Endothelial cell of umbilical vein (primary cell): Measurements from ENCODE around the gene RASGEF1C. TPM values are rescaled to one million over a fixed set of nuclear protein-coding genes. Genes with fewer than 3 reads are reported as not detected.

ENCODE experiments used
- BruUV-seq: library from RNA; stranded (reverse); fragments of 400-500 nt; replicated peaks from 2 replicates; lab custom pipeline; 2021; lab: Mats Ljungman, UMichigan
- CTCF ChIA-PET: fragments of 300-600, 350-600 bp; sonication (Branson Sonifier 250); formaldehyde crosslinking; loops from one replicate; lab custom pipeline; 2021; ENCODE audit warnings: antibody characterized with exemption, inconsistent platforms; lab: Charles Lee
- POLR2A ChIA-PET: fragments of 300-600, 350-600 bp; sonication (Branson Sonifier 250); formaldehyde crosslinking; loops from one replicate; lab custom pipeline; 2021; ENCODE audit warnings: antibody characterized with exemption, inconsistent platforms; lab: Charles Lee
- DNase-seq: peaks from one replicate; pipeline ENCODE4 v3.0.0-alpha.2; 2011; ENCODE audit warnings: low read depth, low spot score
- FAIRE-seq: peaks from 2 replicates; lab custom pipeline; 2011; peaks lifted over from hg19 to GRCh38; lab: Jason Lieb, UNC
- H2AFZ ChIP-seq: 2 replicates; pipeline ENCODE4 v1.6.0; 2012; ENCODE audit warnings: low read depth, low read length, control low read depth, inconsistent platforms
- H3K27ac ChIP-seq: 2 replicates; pipeline ENCODE4 v1.5.1; 2011; ENCODE audit warnings: low read depth, mild to moderate bottlenecking, control low read depth, low read length, moderate library complexity; ENCODE audit not compliant: insufficient read depth
- H3K27me3 ChIP-seq, 2 experiments: 2 replicates each; pipeline versions ENCODE4 v1.6.0 to v1.6.1; 2011; ENCODE audit warnings: low read length in 2 of 2, mixed read lengths in 1 of 2; ENCODE audit not compliant: control insufficient read depth in 2 of 2, insufficient read depth in 2 of 2
- H3K36me3 ChIP-seq, 2 experiments: 2 replicates in 1 of 2; 3 replicates in 1 of 2; pipeline ENCODE4 v1.5.1; 2011; ENCODE audit warnings: low read length in 2 of 2, mild to moderate bottlenecking in 1 of 2, moderate library complexity in 1 of 2; ENCODE audit not compliant: control insufficient read depth in 2 of 2, insufficient read depth in 2 of 2; ENCODE audit errors: extremely low read depth in 1 of 2
- H3K4me1 ChIP-seq: 3 replicates; pipeline ENCODE4 v1.5.1; 2011; ENCODE audit warnings: mild to moderate bottlenecking, low read length; ENCODE audit not compliant: control insufficient read depth, insufficient read depth; ENCODE audit errors: extremely low read depth
- H3K4me2 ChIP-seq: 2 replicates; pipeline ENCODE4 v1.6.1; 2011; ENCODE audit warnings: low read length, control low read depth, mixed read lengths; ENCODE audit not compliant: insufficient read depth
- H3K4me3 ChIP-seq, 3 experiments: fragments of 200-600 bp in 1 of 3; sonication (generic), shearing (Covaris generic) in 1 of 3; replicated peaks in 1 of 3; 2 replicates each; pipeline ENCODE4 v1.5.1; 2011 to 2016; ENCODE audit warnings: control low read depth in 3 of 3, low read length in 3 of 3, mild to moderate bottlenecking in 2 of 3, inconsistent platforms in 1 of 3, low read depth in 1 of 3, moderate library complexity in 1 of 3; ENCODE audit not compliant: insufficient read depth in 1 of 3
- H3K79me2 ChIP-seq: 2 replicates; pipeline ENCODE4 v1.6.0; 2012; ENCODE audit warnings: low read length, inconsistent platforms; ENCODE audit not compliant: control insufficient read depth, insufficient read depth
- H3K9ac ChIP-seq: replicated peaks from 2 replicates; pipeline ENCODE3; 2011; ENCODE audit warnings: low read length, control low read depth; ENCODE audit not compliant: insufficient read depth; ENCODE audit errors: extremely low read depth
- H3K9me1 ChIP-seq: replicated peaks from 3 replicates; pipeline ENCODE4 v1.6.0; 2011; ENCODE audit warnings: mild to moderate bottlenecking, low read length; ENCODE audit not compliant: control insufficient read depth, insufficient read depth; ENCODE audit errors: extremely low read depth
- H3K9me3 ChIP-seq: replicated peaks from 2 replicates; pipeline ENCODE4 v1.5.1; 2012; ENCODE audit warnings: low read length, inconsistent platforms; ENCODE audit not compliant: control insufficient read depth, insufficient read depth
- H4K20me1 ChIP-seq: replicated peaks from 2 replicates; pipeline ENCODE3; 2011; ENCODE audit warnings: mild to moderate bottlenecking, low read length; ENCODE audit not compliant: control insufficient read depth, insufficient read depth; ENCODE audit errors: extremely low read depth
- CTCF ChIP-seq, 2 donors: IDR thresholded peaks; 1 replicate in 1 of 2; 2 replicates in 1 of 2; pipeline ENCODE4 v1.5.1; 2011; ENCODE audit warnings: low read length in 2 of 2, mild to moderate bottlenecking in 2 of 2, moderate library complexity in 2 of 2, control low read depth in 1 of 2, inconsistent platforms in 1 of 2, low read depth in 1 of 2; ENCODE audit not compliant: insufficient read depth in 1 of 2; ENCODE audit errors: extremely low read depth in 1 of 2
- EZH2 ChIP-seq: IDR thresholded peaks from 2 replicates; pipeline ENCODE4 v1.6.1; 2012; ENCODE audit warnings: borderline replicate concordance, low read depth, mild to moderate bottlenecking, moderate library complexity, low read length, inconsistent platforms; ENCODE audit not compliant: severe bottlenecking
- FOS ChIP-seq: IDR thresholded peaks from 2 replicates; pipeline ENCODE4 v1.6.1; 2011; ENCODE audit warnings: mild to moderate bottlenecking, low read length, moderate library complexity, borderline replicate concordance; ENCODE audit not compliant: insufficient read depth
- GATA2 ChIP-seq: IDR thresholded peaks from 2 replicates; pipeline ENCODE4 v1.7.0; 2011; ENCODE audit warnings: low read depth, mild to moderate bottlenecking, moderate library complexity, mixed read lengths, low read length; ENCODE audit not compliant: insufficient read length, insufficient read depth
- JUN ChIP-seq: IDR thresholded peaks from 2 replicates; pipeline ENCODE4 v1.6.1; 2011; ENCODE audit warnings: borderline replicate concordance, low read depth; ENCODE audit not compliant: insufficient read length, insufficient read depth
- MAX ChIP-seq: IDR thresholded peaks from 2 replicates; pipeline ENCODE4 v1.6.1; 2011; ENCODE audit not compliant: insufficient read depth, insufficient read length
- MYC ChIP-seq: IDR thresholded peaks from one replicate; pipeline ENCODE4 v1.6.1; 2011; ENCODE audit warnings: mild to moderate bottlenecking, low read depth, low read length
- POLR2A ChIP-seq: IDR thresholded peaks from 2 replicates; pipeline ENCODE4 v1.6.1; 2012; ENCODE audit warnings: low read depth, mild to moderate bottlenecking, control low read depth, low read length
- POLR2AphosphoS5 ChIP-seq: IDR thresholded peaks from 2 replicates; pipeline ENCODE4 v1.6.1; 2012; ENCODE audit warnings: low read depth, mild to moderate bottlenecking, control low read depth, low read length, moderate library complexity; ENCODE audit not compliant: insufficient read depth
- dilution Hi-C: fragments of 300-500 bp; cut with MboI; formaldehyde crosslinking; loops from one replicate; pipeline ENCODE4 v1.15.0; 2019; ENCODE audit warnings: low sequenced_read_pairs; ENCODE audit not compliant: extremely low pct_ligation_motif_present
- intact Hi-C: fragments of 100-400 bp; cut with micrococcal nuclease; formaldehyde crosslinking; loops from one replicate; pipeline ENCODE4 v1.10.0; 2022
- polyA plus RNA-seq, 4 experiments: library from polyadenylated mRNA; depleted of rRNA in 3 of 4; stranded (reverse) in 3 of 4; unstranded in 1 of 4; fragments of >200 nt; gene quantifications; 2 replicates each; pipeline versions ENCODE4 v1.2.1 to v1.2.3, GENCODE V29; 2011 to 2012; ENCODE audit warnings: missing spikeins in 1 of 4
- total RNA-seq: library from RNA; stranded (reverse); gene quantifications from 2 replicates; pipeline ENCODE4 v1.2.3, GENCODE V29; 2021

Gene RASGEF1C
- total and polyA plus RNA-seq, 2 donors (not counting 3 experiments of a cell fraction or from before 2014, with no cell fraction given), result not detected

GRCh38 chr5:180096616-180097015 is 112.4 kb downstream of the RASGEF1C start:
- CTCF ChIA-PET, result no interaction called here
- TF ChIP-seq POLR2A (no peak), JUN (no peak), CTCF (IDR thresholded peaks at IDR 0.05; ENCODE audit: extremely low read depth in 1 of 2, insufficient read depth in 1 of 2, low read depth in 1 of 2, low read length in 2 of 2) (no peak), POLR2AphosphoS5 (no peak)

GRCh38 chr5:180095545-180095944 is 113.5 kb downstream of the RASGEF1C start:
- H3K9ac ChIP-seq, result no peak overlapping the region
- no peak overlapping the region for H2AFZ ChIP-seq
- H4K20me1 ChIP-seq, result no peaks in the 10 kb centered on the region
- no peak overlapping the region for H3K4me3 ChIP-seq
- ChIA-PET POLR2A (no interaction called here), CTCF (no interaction called here)
- dilution Hi-C loops, result no loop called here
- no peaks in the 10 kb centered on the region for H3K79me2 ChIP-seq
- BruUV-seq, result no TSS peak
- H3K27me3 ChIP-seq, result peaks cover 0 to 3% of the 10 kb centered on the region in 2 experiments
- no peak for TF ChIP-seq FOS
- TF ChIP-seq POLR2AphosphoS5, result no peak
- no peak for TF ChIP-seq MYC
- TF ChIP-seq EZH2, result no peak
- no peak for TF ChIP-seq GATA2
- TF ChIP-seq JUN, result no peak
- TF ChIP-seq MAX, result no peak
- TF ChIP-seq CTCF (IDR thresholded peaks at IDR 0.05; ENCODE audit: extremely low read depth in 1 of 2, insufficient read depth in 1 of 2, low read depth in 1 of 2, low read length in 2 of 2), result no peak
- TF ChIP-seq POLR2A, result no peak
- H3K4me2 ChIP-seq, result no peak overlapping the region
- no peaks in the 10 kb centered on the region for H3K4me1 ChIP-seq
- DNase-seq, result no peak
- intact Hi-C loops, result loop anchor here (10.0 kb wide), 1 partner anchor 541 kb away; the partner anchor contains the start of gene RUFY1
- FAIRE-seq, result no peak
- H3K27ac ChIP-seq, result no peak overlapping the region
- no peaks in the 10 kb centered on the region for H3K9me3 ChIP-seq
- no peaks in the 10 kb centered on the region for H3K9me1 ChIP-seq
- H3K36me3 ChIP-seq, result no peaks in the 10 kb centered on the region

More at GRCh38 chr5:180096616-180097015, 112.4 kb downstream of the RASGEF1C start:
- Histone ChIP-seq H3K4me2 (no peak overlapping the region), H3K9ac (no peak overlapping the region), H3K27ac (no peak overlapping the region), H3K9me3 (no peaks in the 10 kb centered on the region), H4K20me1 (no peaks in the 10 kb centered on the region), H3K4me3 (no peak overlapping the region), H3K9me1 (no peaks in the 10 kb centered on the region), H2AFZ (no peak overlapping the region), H3K79me2 (no peaks in the 10 kb centered on the region), H3K4me1 (no peaks in the 10 kb centered on the region), H3K27me3 (peaks cover 0 to 3% of the 10 kb centered on the region in 2 experiments), H3K36me3 (no peaks in the 10 kb centered on the region)
- intact Hi-C loops, result loop anchor here (10.0 kb wide), 1 partner anchor 542 kb away; the partner anchor contains the start of gene RUFY1
- POLR2A ChIA-PET, result no interaction called here
- BruUV-seq, result no TSS peak
- DNase-seq (no peak), FAIRE-seq (no peak)
- dilution Hi-C loops, result no loop called here
